Caco-2 (cell line): ENCODE data around the gene IL23R. TPM values are rescaled to one million over a fixed set of nuclear protein-coding genes. Genes with fewer than 3 reads are reported as not detected.

ENCODE experiments used
- BruUV-seq: library from RNA; stranded (reverse); fragments of 400-500 nt; replicated peaks from 2 replicates; lab custom pipeline; 2021; lab: Mats Ljungman, UMichigan
- CTCF ChIA-PET: fragments of 300-600 bp; sonication (Branson Sonifier 250); formaldehyde crosslinking; loops from one replicate; lab custom pipeline; 2022; ENCODE audit warnings: antibody characterized with exemption; lab: Charles Lee
- POLR2A ChIA-PET: fragments of 300-600 bp; sonication (Branson Sonifier 250); formaldehyde crosslinking; loops from one replicate; lab custom pipeline; 2022; ENCODE audit warnings: antibody characterized with exemption; lab: Charles Lee
- DNase-seq, 2 experiments: peaks; one replicate each; pipeline versions ENCODE4 v3.0.0 to v3.0.0-alpha.2; 2020 to 2022
- H3K27me3 ChIP-seq: replicated peaks from 2 replicates; pipeline ENCODE4 v1.6.0; 2011; ENCODE audit warnings: low read length; ENCODE audit not compliant: control insufficient read depth, insufficient read depth
- H3K36me3 ChIP-seq: 2 replicates; pipeline ENCODE4 v1.5.1; 2011; ENCODE audit warnings: low read length; ENCODE audit not compliant: control insufficient read depth, insufficient read depth
- H3K4me1 ChIP-seq: fragments of 250-450 bp; sonication (Bioruptor Pico); 2 replicates; pipeline ENCODE4 v1.5.1; 2020; ENCODE audit warnings: mild to moderate bottlenecking
- H3K4me3 ChIP-seq: 2 replicates; pipeline ENCODE4 v1.5.1; 2011; ENCODE audit warnings: low read depth, mild to moderate bottlenecking, control low read depth, low read length
- H3K9me3 ChIP-seq: fragments of 250-450 bp; sonication (Bioruptor Pico); 2 replicates; pipeline ENCODE4 v1.5.1; 2020; ENCODE audit warnings: mild to moderate bottlenecking, moderate library complexity
- H3K27ac Mint-ChIP-seq: one replicate; pipeline ENCODE4 v1.8.0; 2022; ENCODE audit warnings: mixed read lengths; ENCODE audit not compliant: unreplicated experiment
- H3K27me3 Mint-ChIP-seq: one replicate; pipeline ENCODE4 v1.8.0; 2022; ENCODE audit warnings: mixed read lengths; ENCODE audit not compliant: insufficient read depth, unreplicated experiment
- H3K36me3 Mint-ChIP-seq: one replicate; pipeline ENCODE4 v1.8.0; 2022; ENCODE audit warnings: mild to moderate bottlenecking, mixed read lengths; ENCODE audit not compliant: insufficient read depth, unreplicated experiment
- H3K4me1 Mint-ChIP-seq: one replicate; pipeline ENCODE4 v1.8.0; 2022; ENCODE audit warnings: low read depth, mixed read lengths; ENCODE audit not compliant: unreplicated experiment
- H3K4me3 Mint-ChIP-seq: one replicate; pipeline ENCODE4 v1.8.0; 2022; ENCODE audit warnings: mild to moderate bottlenecking, moderate library complexity, mixed read lengths; ENCODE audit not compliant: unreplicated experiment
- H3K9me3 Mint-ChIP-seq: one replicate; pipeline ENCODE4 v1.8.0; 2022; ENCODE audit warnings: mixed read lengths; ENCODE audit not compliant: unreplicated experiment
- intact Hi-C: fragments of 100-400 bp; cut with micrococcal nuclease; formaldehyde crosslinking; loops from one replicate; pipeline ENCODE4 v1.10.0; 2022; ENCODE audit not compliant: unreplicated experiment
- total RNA-seq: library from RNA; stranded (reverse); gene quantifications from 2 replicates; pipeline ENCODE4 v1.2.3, GENCODE V29; 2022
- TF ChIP-seq, protein P1 (sequence below), 2 experiments: fragments of 200-600 bp in 1 of 2; IDR thresholded peaks; 1 replicate in 1 of 2; 2 replicates in 1 of 2; pipeline versions ENCODE4 v1.5.1 to v1.8.0; 2011 to 2022; ENCODE audit warnings: antibody characterized with exemption in 1 of 2, control low read depth in 1 of 2, inconsistent platforms in 1 of 2, low read depth in 1 of 2, low read length in 1 of 2, mild to moderate bottlenecking in 1 of 2, moderate library complexity in 1 of 2; ENCODE audit not compliant: insufficient read depth in 1 of 2, severe bottlenecking in 1 of 2, unreplicated experiment in 1 of 2

The IL23R gene
- total RNA-seq, 1 experiment from 2014 or later: not detected

DNA sequence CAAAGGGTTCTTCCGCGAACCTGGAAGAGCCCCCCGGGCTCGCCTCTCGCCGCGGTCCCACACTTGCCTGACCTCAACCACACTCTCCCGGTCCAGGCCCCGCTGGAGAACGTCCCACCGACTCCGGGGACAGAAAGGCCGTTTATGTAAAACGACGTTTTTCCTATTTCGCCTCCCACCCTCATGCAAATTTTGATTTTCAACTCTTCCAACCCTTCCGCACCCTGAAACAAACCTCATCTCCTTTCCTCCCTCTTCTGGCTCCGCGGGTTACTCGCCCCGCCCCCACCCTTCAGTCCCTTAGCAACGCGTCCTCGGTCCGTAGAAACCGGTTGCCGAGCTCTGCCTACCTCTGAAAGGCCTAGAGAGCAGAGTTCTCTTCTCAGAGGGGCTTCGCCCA is 31.6 kb upstream of the IL23R start, which contains the start of gene C1orf141:
Gene C1orf141 (minus strand): TSS at position 276 of the 400 bp plus-strand sequence. CDS start 7,730 bp downstream, outside the sequence.
- intact Hi-C loops: no loop called here
- H3K4me3 Mint-ChIP-seq: no peak within 1 kb of the TSS
- H3K4me1 Mint-ChIP-seq: peaks cover 12% of the 10 kb centered on the region
- H3K27me3 Mint-ChIP-seq: no peaks in the 10 kb centered on the region
- no peak for DNase-seq
- Histone ChIP-seq H3K4me1 (peaks cover 41% of the 10 kb centered on the region), H3K27me3 (no peaks in the 10 kb centered on the region), H3K9me3 (0 out of 2 replicates have a peak, but pooled peaks cover 2% of the 10 kb centered on the region), H3K36me3 (no peaks in the 10 kb centered on the region), H3K4me3 (no peak within 1 kb of the TSS)
- POLR2A ChIA-PET: no interaction called here
- CTCF ChIA-PET: no interaction called here
- peaks cover 10% of the 10 kb centered on the region for H3K9me3 Mint-ChIP-seq
- TF ChIP-seq, protein P1, sequence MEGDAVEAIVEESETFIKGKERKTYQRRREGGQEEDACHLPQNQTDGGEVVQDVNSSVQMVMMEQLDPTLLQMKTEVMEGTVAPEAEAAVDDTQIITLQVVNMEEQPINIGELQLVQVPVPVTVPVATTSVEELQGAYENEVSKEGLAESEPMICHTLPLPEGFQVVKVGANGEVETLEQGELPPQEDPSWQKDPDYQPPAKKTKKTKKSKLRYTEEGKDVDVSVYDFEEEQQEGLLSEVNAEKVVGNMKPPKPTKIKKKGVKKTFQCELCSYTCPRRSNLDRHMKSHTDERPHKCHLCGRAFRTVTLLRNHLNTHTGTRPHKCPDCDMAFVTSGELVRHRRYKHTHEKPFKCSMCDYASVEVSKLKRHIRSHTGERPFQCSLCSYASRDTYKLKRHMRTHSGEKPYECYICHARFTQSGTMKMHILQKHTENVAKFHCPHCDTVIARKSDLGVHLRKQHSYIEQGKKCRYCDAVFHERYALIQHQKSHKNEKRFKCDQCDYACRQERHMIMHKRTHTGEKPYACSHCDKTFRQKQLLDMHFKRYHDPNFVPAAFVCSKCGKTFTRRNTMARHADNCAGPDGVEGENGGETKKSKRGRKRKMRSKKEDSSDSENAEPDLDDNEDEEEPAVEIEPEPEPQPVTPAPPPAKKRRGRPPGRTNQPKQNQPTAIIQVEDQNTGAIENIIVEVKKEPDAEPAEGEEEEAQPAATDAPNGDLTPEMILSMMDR (IDR thresholded peaks at IDR 0.05; ENCODE audit: insufficient read depth in 1 of 2, low read depth in 1 of 2, low read length in 1 of 2, severe bottlenecking in 1 of 2, unreplicated experiment in 1 of 2): no peak
- no TSS peak for BruUV-seq
- H3K27ac Mint-ChIP-seq: no peak within 1 kb of the TSS
- H3K36me3 Mint-ChIP-seq: no peaks in the 10 kb centered on the region

DNA sequence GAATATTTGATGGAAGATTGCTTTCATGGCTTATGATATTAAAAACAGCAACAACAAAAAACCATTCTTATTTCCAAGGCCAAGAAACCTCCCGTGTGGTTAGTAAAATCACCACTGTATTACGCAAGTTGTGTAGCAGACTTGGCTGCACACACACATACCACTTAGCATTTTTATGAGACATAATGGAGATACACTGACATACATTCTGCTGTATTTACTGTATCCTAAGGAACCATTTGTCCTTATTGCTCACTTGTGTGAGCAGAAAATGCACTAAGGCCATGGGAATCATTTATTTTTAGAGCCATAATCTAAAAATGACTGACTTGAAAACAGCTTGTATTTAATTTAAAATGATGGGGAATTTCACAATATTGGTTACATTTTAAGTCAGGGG is 30.9 kb upstream of the IL23R start:
- Histone ChIP-seq H3K36me3 (no peaks in the 10 kb centered on the region), H3K4me3 (no peak overlapping the region), H3K27me3 (no peaks in the 10 kb centered on the region), H3K4me1 (peaks cover 41% of the 10 kb centered on the region), H3K9me3 (0 out of 2 replicates have a peak, but pooled peaks cover 4% of the 10 kb centered on the region)
- no TSS peak for BruUV-seq
- no peak for DNase-seq
- ChIA-PET POLR2A (no interaction called here), CTCF (no interaction called here)
- Mint-ChIP-seq H3K4me3 (no peak overlapping the region), H3K4me1 (peaks cover 12% of the 10 kb centered on the region), H3K27me3 (no peaks in the 10 kb centered on the region), H3K27ac (no peak overlapping the region), H3K36me3 (no peaks in the 10 kb centered on the region), H3K9me3 (peaks cover 10% of the 10 kb centered on the region)
- intact Hi-C loops: no loop called here
- TF ChIP-seq, protein P1 (IDR thresholded peaks at IDR 0.05; ENCODE audit: insufficient read depth in 1 of 2, low read depth in 1 of 2, low read length in 1 of 2, severe bottlenecking in 1 of 2, unreplicated experiment in 1 of 2): no peak

DNA sequence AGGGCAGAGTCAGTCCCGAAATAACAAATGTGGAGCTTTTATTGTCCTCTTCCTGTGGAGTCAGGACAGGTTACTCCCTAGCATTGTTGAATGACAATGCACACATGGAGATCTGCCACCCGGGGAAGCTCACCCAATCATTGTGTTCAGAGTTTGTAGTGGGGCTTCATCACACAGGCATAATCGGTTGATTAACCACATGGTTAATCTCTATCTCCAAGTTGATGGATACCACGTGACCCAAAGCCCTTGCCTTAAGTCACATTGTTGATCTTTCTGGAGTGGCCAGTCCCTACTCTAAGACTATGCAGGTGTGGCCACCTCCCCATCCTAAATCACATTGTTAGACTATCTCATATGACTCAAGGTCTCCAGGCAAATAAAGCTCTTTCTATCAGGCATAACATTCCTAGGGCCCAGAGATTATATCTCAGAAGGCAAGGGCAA is 28.9 kb upstream of the IL23R start:
- Histone ChIP-seq H3K27me3 (no peaks in the 10 kb centered on the region), H3K9me3 (0 out of 2 replicates have a peak, but pooled peaks cover 4% of the 10 kb centered on the region), H3K4me3 (no peak overlapping the region), H3K4me1 (peaks cover 41% of the 10 kb centered on the region), H3K36me3 (no peaks in the 10 kb centered on the region)
- Mint-ChIP-seq H3K27me3 (no peaks in the 10 kb centered on the region), H3K4me3 (no peak overlapping the region), H3K27ac (no peak overlapping the region), H3K4me1 (peaks cover 12% of the 10 kb centered on the region), H3K36me3 (no peaks in the 10 kb centered on the region), H3K9me3 (peaks cover 10% of the 10 kb centered on the region)
- ChIA-PET POLR2A (no interaction called here), CTCF (no interaction called here)
- intact Hi-C loops: loop anchor here (2.0 kb wide), 1 partner anchor 83 kb away; the partner anchor contains the start of gene SLC35D1
- DNase-seq: peak; percentile 7 to 51
- TF ChIP-seq, protein P1 (IDR thresholded peaks at IDR 0.05; ENCODE audit: insufficient read depth in 1 of 2, low read depth in 1 of 2, low read length in 1 of 2, severe bottlenecking in 1 of 2, unreplicated experiment in 1 of 2): no peak
- no TSS peak for BruUV-seq
